Liver (tissue), 9 donors: ENCODE results near the gene EXOC6B. TPM values are rescaled to one million over a fixed set of nuclear protein-coding genes. Genes with fewer than 3 reads are reported as not detected.

Experiments
- DNase-seq: peaks from one replicate; pipeline ENCODE4 v3.0.0-alpha.2; 2017; ENCODE audit warnings: low spot score
- H3K27ac ChIP-seq, 2 donors: one replicate each; pipeline ENCODE4 v1.7.0; 2013; ENCODE audit warnings: inconsistent platforms in 2 of 2, low read length in 2 of 2, control low read depth in 1 of 2, low read depth in 1 of 2, mild to moderate bottlenecking in 1 of 2
- H3K27me3 ChIP-seq, 4 donors: one replicate each; pipeline versions ENCODE4 v1.6.1 to v1.7.0; 2013; ENCODE audit warnings: low read length in 3 of 4, inconsistent platforms in 1 of 4, mild to moderate bottlenecking in 1 of 4, moderate library complexity in 1 of 4; ENCODE audit not compliant: control insufficient read depth in 4 of 4, insufficient read depth in 4 of 4
- H3K36me3 ChIP-seq, 4 donors: one replicate each; pipeline versions ENCODE4 v1.6.1 to v1.7.0; 2013; ENCODE audit warnings: low read length in 3 of 4, mild to moderate bottlenecking in 3 of 4, low read depth in 1 of 4, moderate library complexity in 1 of 4; ENCODE audit not compliant: control insufficient read depth in 4 of 4, insufficient read depth in 3 of 4
- H3K4me1 ChIP-seq, 4 donors: one replicate each; pipeline versions ENCODE4 v1.6.1 to v1.7.0; 2013; ENCODE audit warnings: low read length in 3 of 4, mild to moderate bottlenecking in 3 of 4, moderate library complexity in 1 of 4; ENCODE audit not compliant: control insufficient read depth in 4 of 4, insufficient read depth in 4 of 4
- H3K4me3 ChIP-seq, 3 donors: one replicate each; pipeline versions ENCODE4 v1.6.1 to v1.7.0; 2013; ENCODE audit warnings: low read length in 3 of 3, control low read depth in 1 of 3, low read depth in 1 of 3, mild to moderate bottlenecking in 1 of 3
- H3K9ac ChIP-seq, 2 donors: one replicate each; pipeline ENCODE4 v1.7.0; 2013; ENCODE audit warnings: low read length in 2 of 2, mild to moderate bottlenecking in 2 of 2, moderate library complexity in 2 of 2, control low read depth in 1 of 2, low read depth in 1 of 2
- H3K9me3 ChIP-seq, 4 donors: one replicate each; pipeline versions ENCODE4 v1.6.1 to v1.7.0; 2013; ENCODE audit warnings: low read length in 3 of 4; ENCODE audit not compliant: control insufficient read depth in 4 of 4
- EGR1 ChIP-seq, 2 donors: IDR thresholded peaks; 2 replicates each; pipeline ENCODE4 v1.6.1; 2016 to 2018; ENCODE audit warnings: antibody characterized with exemption in 2 of 2, low read depth in 2 of 2
- FOXA1 ChIP-seq: IDR thresholded peaks from 2 replicates; pipeline ENCODE4 v1.6.1; 2016; ENCODE audit warnings: antibody characterized with exemption
- FOXA2 ChIP-seq: IDR thresholded peaks from 2 replicates; pipeline ENCODE4 v1.6.1; 2016; ENCODE audit warnings: antibody characterized with exemption
- GABPA ChIP-seq, 2 donors: IDR thresholded peaks in 1 of 2; conservative IDR thresholded peaks in 1 of 2; 2 replicates each; pipeline ENCODE4 v1.6.1; 2016; ENCODE audit warnings: antibody characterized with exemption in 2 of 2, mild to moderate bottlenecking in 1 of 2, moderate library complexity in 1 of 2
- HNF4A ChIP-seq, 2 donors: conservative IDR thresholded peaks; 2 replicates each; pipeline ENCODE4 v1.6.1; 2016; ENCODE audit warnings: antibody characterized with exemption in 2 of 2, mild to moderate bottlenecking in 2 of 2
- JUND ChIP-seq, 2 donors: IDR thresholded peaks; 2 replicates each; pipeline ENCODE4 v1.6.1; 2016; ENCODE audit warnings: antibody characterized with exemption in 2 of 2
- RAD21 ChIP-seq, 2 donors: IDR thresholded peaks; 2 replicates each; pipeline ENCODE4 v1.6.1; 2016; ENCODE audit warnings: antibody characterized with exemption in 2 of 2, mild to moderate bottlenecking in 2 of 2
- SP1 ChIP-seq: IDR thresholded peaks from 2 replicates; pipeline ENCODE4 v1.6.1; 2018; ENCODE audit warnings: antibody characterized with exemption, mild to moderate bottlenecking
- TAF1 ChIP-seq: conservative IDR thresholded peaks from 2 replicates; pipeline ENCODE4 v1.6.1; 2016; ENCODE audit warnings: antibody characterized with exemption, mild to moderate bottlenecking
- YY1 ChIP-seq: IDR thresholded peaks from 2 replicates; pipeline ENCODE4 v1.6.1; 2016; ENCODE audit warnings: antibody characterized with exemption, mild to moderate bottlenecking
- WGBS: extraction: QIAGEN DNeasy Blood & Tissue Kit; methylation state at CpG from one replicate; pipeline ENCODE4 v1.1.7; 2013; 5-methylcytosine and 5-hydroxymethylcytosine counted together
- polyA plus RNA-seq, 2 donors: library from polyadenylated mRNA; stranded (reverse) in 1 of 2; unstranded in 1 of 2; fragments of 200-250 nt in 1 of 2; fragments of >200 nt in 1 of 2; fragmentation: Nextera tagmentation in 1 of 2; extraction: Ambion mirVana in 1 of 2; gene quantifications; one replicate each; pipeline versions ENCODE4 v1.2.1 to v1.2.3, GENCODE V29; 2013 to 2015
- total RNA-seq, 2 donors: library from RNA; depleted of rRNA; stranded (reverse); fragments of >200 nt; gene quantifications; one replicate each; pipeline ENCODE4 v1.2.3, GENCODE V29; 2014
- TF ChIP-seq, protein P1 (sequence below): fragments of 150-350 bp; IDR thresholded peaks from 2 replicates; pipeline ENCODE4 v1.5.1; 2017; ENCODE audit warnings: improper control_type of control experiment, low read depth, low read length; ENCODE audit not compliant: missing input control
- TF ChIP-seq, protein P2 (sequence below): IDR thresholded peaks from 2 replicates; pipeline ENCODE4 v1.6.1; 2016; ENCODE audit warnings: antibody characterized with exemption
- TF ChIP-seq, protein P3 (sequence below): IDR thresholded peaks from 2 replicates; pipeline ENCODE4 v1.6.1; 2016; ENCODE audit warnings: antibody characterized with exemption
- TF ChIP-seq, protein P4 (sequence below): IDR thresholded peaks from 2 replicates; pipeline ENCODE4 v1.6.1; 2016; ENCODE audit warnings: antibody characterized with exemption, mild to moderate bottlenecking
- donor health status: healthy.
- donor health status: healthy.
- donor health status: healthy.
- donor health status: healthy.
- donor health status: healthy.

EXOC6B gene
- total and polyA plus RNA-seq, 4 donors = 1.7 to 9.5 (median 5.5) TPM

DNA sequence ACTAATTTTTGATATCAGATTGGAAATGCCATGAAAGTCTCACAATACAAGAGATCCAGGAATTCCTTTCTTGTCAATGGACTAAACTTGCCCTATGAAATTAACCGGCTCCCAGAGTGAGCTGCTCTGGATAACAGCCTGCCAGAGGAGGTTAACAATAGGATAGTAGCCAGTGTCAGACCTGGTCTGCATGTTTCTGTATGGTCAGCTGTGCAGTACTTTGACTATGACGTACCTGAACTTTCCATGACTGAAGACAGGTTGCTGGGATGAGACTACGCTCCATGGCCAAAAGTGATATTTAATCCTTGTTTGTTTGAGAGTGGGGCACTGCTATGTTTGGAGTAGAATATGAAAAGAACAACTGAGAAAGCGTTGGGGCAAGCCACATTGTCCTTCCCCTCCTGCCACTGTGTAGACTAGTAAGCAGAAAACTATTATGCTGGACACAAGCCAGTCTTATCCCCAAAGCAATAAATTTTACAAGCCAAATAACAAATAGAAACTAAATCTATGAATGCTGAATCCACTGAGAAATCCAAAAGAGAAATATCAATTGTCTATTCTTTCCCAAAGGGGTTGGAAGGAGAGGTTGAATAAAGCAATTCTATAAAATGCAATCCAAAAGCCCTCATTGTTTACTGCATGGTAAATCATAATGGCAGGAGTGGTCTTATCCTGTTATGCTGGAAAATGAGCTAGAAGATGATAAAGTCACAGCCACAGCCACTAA is 562.6 kb downstream of the EXOC6B start:
- DNase-seq = no peak
- H3K4me1 ChIP-seq = no peaks in the 10 kb centered on the region
- H3K9me3 ChIP-seq = no peaks in the 10 kb centered on the region
- WGBS = 89% methylated on average over 4 of the region's 4 CpGs
- TF ChIP-seq SP1 (no peak), EGR1 (IDR thresholded peaks at IDR 0.05; ENCODE audit: low read depth in 2 of 2) (no peak)
- TF ChIP-seq, protein P1, sequence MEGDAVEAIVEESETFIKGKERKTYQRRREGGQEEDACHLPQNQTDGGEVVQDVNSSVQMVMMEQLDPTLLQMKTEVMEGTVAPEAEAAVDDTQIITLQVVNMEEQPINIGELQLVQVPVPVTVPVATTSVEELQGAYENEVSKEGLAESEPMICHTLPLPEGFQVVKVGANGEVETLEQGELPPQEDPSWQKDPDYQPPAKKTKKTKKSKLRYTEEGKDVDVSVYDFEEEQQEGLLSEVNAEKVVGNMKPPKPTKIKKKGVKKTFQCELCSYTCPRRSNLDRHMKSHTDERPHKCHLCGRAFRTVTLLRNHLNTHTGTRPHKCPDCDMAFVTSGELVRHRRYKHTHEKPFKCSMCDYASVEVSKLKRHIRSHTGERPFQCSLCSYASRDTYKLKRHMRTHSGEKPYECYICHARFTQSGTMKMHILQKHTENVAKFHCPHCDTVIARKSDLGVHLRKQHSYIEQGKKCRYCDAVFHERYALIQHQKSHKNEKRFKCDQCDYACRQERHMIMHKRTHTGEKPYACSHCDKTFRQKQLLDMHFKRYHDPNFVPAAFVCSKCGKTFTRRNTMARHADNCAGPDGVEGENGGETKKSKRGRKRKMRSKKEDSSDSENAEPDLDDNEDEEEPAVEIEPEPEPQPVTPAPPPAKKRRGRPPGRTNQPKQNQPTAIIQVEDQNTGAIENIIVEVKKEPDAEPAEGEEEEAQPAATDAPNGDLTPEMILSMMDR = no peak
- TF ChIP-seq, protein P2, sequence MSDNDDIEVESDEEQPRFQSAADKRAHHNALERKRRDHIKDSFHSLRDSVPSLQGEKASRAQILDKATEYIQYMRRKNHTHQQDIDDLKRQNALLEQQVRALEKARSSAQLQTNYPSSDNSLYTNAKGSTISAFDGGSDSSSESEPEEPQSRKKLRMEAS = no peak
- no peaks in the 10 kb centered on the region for H3K36me3 ChIP-seq
- no peak overlapping the region for H3K9ac ChIP-seq
- no peaks in the 10 kb centered on the region for H3K27me3 ChIP-seq
- H3K27ac ChIP-seq = no peak overlapping the region
- no peak overlapping the region for H3K4me3 ChIP-seq

DNA sequence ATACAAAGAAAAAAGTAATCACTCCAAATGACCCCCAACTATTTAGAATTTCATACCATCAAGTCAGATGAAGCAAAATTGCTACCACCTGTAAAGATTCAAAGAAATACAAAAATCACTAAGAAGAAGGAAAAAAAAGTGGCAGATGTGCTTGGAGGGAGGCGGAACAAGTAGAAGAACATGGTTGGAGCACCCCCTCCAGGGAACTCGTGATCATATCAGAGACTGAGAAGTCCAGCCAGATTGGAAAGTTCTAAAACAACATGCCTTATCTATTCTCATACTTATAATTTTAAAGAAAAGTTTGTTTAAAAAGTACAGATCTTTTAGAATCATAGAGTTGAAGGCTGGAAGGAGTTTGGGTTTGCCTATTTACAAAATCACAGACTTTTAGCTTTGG is 564.8 kb downstream of the EXOC6B start:
- no peaks in the 10 kb centered on the region for H3K4me1 ChIP-seq
- no peak for DNase-seq
- no peaks in the 10 kb centered on the region for H3K36me3 ChIP-seq
- no peak overlapping the region for H3K9ac ChIP-seq
- no peaks in the 10 kb centered on the region for H3K9me3 ChIP-seq
- no peak overlapping the region for H3K27ac ChIP-seq
- no peak for TF ChIP-seq HNF4A (conservative IDR thresholded peaks at IDR 0.05)
- TF ChIP-seq, protein P1 = no peak
- TF ChIP-seq FOXA2 = no peak
- TF ChIP-seq RAD21 (IDR thresholded peaks at IDR 0.05) = no peak
- TF ChIP-seq, protein P3, sequence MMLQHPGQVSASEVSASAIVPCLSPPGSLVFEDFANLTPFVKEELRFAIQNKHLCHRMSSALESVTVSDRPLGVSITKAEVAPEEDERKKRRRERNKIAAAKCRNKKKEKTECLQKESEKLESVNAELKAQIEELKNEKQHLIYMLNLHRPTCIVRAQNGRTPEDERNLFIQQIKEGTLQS = no peak
- TF ChIP-seq TAF1 = no peak
- no peak for TF ChIP-seq JUND (IDR thresholded peaks at IDR 0.05)
- no peak for TF ChIP-seq GABPA (IDR thresholded peaks at IDR 0.05 in 1 of 2, conservative IDR thresholded peaks at IDR 0.05 in 1 of 2)
- TF ChIP-seq FOXA1 = no peak
- no peak for TF ChIP-seq SP1
- TF ChIP-seq, protein P4, sequence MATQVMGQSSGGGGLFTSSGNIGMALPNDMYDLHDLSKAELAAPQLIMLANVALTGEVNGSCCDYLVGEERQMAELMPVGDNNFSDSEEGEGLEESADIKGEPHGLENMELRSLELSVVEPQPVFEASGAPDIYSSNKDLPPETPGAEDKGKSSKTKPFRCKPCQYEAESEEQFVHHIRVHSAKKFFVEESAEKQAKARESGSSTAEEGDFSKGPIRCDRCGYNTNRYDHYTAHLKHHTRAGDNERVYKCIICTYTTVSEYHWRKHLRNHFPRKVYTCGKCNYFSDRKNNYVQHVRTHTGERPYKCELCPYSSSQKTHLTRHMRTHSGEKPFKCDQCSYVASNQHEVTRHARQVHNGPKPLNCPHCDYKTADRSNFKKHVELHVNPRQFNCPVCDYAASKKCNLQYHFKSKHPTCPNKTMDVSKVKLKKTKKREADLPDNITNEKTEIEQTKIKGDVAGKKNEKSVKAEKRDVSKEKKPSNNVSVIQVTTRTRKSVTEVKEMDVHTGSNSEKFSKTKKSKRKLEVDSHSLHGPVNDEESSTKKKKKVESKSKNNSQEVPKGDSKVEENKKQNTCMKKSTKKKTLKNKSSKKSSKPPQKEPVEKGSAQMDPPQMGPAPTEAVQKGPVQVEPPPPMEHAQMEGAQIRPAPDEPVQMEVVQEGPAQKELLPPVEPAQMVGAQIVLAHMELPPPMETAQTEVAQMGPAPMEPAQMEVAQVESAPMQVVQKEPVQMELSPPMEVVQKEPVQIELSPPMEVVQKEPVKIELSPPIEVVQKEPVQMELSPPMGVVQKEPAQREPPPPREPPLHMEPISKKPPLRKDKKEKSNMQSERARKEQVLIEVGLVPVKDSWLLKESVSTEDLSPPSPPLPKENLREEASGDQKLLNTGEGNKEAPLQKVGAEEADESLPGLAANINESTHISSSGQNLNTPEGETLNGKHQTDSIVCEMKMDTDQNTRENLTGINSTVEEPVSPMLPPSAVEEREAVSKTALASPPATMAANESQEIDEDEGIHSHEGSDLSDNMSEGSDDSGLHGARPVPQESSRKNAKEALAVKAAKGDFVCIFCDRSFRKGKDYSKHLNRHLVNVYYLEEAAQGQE = no peak
- TF ChIP-seq YY1 = no peak
- TF ChIP-seq EGR1 (IDR thresholded peaks at IDR 0.05; ENCODE audit: low read depth in 2 of 2) = no peak
- 84% methylated on average over 2 of the region's 2 CpGs for WGBS
- no peaks in the 10 kb centered on the region for H3K27me3 ChIP-seq
- H3K4me3 ChIP-seq = no peak overlapping the region
